HG02840 (cell line): ENCODE data around the gene NPC2.

Source experiments
- ATAC-seq: cut with Tn5 transposase; IDR thresholded peaks from one replicate; pipeline ENCODE4 v1.9.1; 2021; ENCODE audit warnings: mild to moderate bottlenecking, moderate library complexity, moderate number of reproducible peaks; ENCODE audit not compliant: unreplicated experiment, low FRiP score

NPC2 gene

GRCh38 chr14:74429991-74430390, 63.1 kb downstream of the NPC2 start:
- ATAC-seq = no peak
